H1 (cell line): ENCODE measurements around the gene SMARCA1. TPM values are rescaled to one million over a fixed set of nuclear protein-coding genes. Genes with fewer than 3 reads are reported as not detected.

Source experiments
- CTCF ChIA-PET: fragments of 300-600 bp; sonication (Branson Sonifier 250); formaldehyde crosslinking; loops from one replicate; lab custom pipeline; 2021; ENCODE audit not compliant: partially characterized antibody; lab: Charles Lee
- POLR2A ChIA-PET: fragments of 300-600 bp; sonication (Branson Sonifier 250); formaldehyde crosslinking; loops from one replicate; lab custom pipeline; 2021; ENCODE audit warnings: inconsistent platforms; ENCODE audit not compliant: partially characterized antibody; lab: Charles Lee
- DNase-seq, 2 experiments: peaks; one replicate each; pipeline versions ENCODE4 v3.0.0 to v3.0.0-alpha.2; 2010 to 2022; ENCODE audit warnings: low spot score in 2 of 2, low read depth in 1 of 2, mixed read lengths in 1 of 2
- FAIRE-seq: peaks from 2 replicates; lab custom pipeline; 2011; peaks lifted over from hg19 to GRCh38; lab: Jason Lieb, UNC
- H2AFZ ChIP-seq: 2 replicates; pipeline ENCODE4 v1.8.1; 2012; ENCODE audit warnings: low read length, inconsistent platforms
- H2AK5ac ChIP-seq: 2 replicates; pipeline ENCODE4 v1.6.1; 2013; ENCODE audit warnings: low read depth, low read length
- H2BK120ac ChIP-seq: replicated peaks from 2 replicates; pipeline ENCODE3; 2013; ENCODE audit warnings: low read depth, low read length, inconsistent platforms
- H2BK12ac ChIP-seq: 2 replicates; pipeline ENCODE4 v1.6.1; 2013; ENCODE audit warnings: low read depth, low read length
- H2BK15ac ChIP-seq: 2 replicates; pipeline ENCODE4 v1.6.1; 2013; ENCODE audit warnings: low read length
- H2BK20ac ChIP-seq: 2 replicates; pipeline ENCODE4 v1.6.1; 2013; ENCODE audit warnings: low read length
- H2BK5ac ChIP-seq: 2 replicates; pipeline ENCODE4 v1.6.1; 2013; ENCODE audit warnings: low read depth, low read length
- H3K14ac ChIP-seq: 2 replicates; pipeline ENCODE4 v1.6.1; 2013; ENCODE audit warnings: inconsistent platforms; ENCODE audit not compliant: insufficient read length
- H3K18ac ChIP-seq: 2 replicates; pipeline ENCODE4 v1.6.1; 2013; ENCODE audit warnings: low read length; ENCODE audit errors: extremely low read depth
- H3K23ac ChIP-seq: 2 replicates; pipeline ENCODE4 v1.6.1; 2013; ENCODE audit warnings: inconsistent platforms; ENCODE audit not compliant: insufficient read length
- H3K23me2 ChIP-seq: 2 replicates; pipeline ENCODE4 v1.6.1; 2013; ENCODE audit warnings: low read depth, low read length
- H3K27ac ChIP-seq: 2 replicates; pipeline ENCODE4 v1.6.1; 2011; ENCODE audit warnings: low read depth, low read length, inconsistent platforms
- H3K27me3 ChIP-seq, 4 experiments: replicated peaks in 1 of 4; 1 replicate in 1 of 4; 2 replicates in 3 of 4; pipeline versions ENCODE4 v1.6.1 to v1.8.1; 2011 to 2013; ENCODE audit warnings: low read length in 3 of 4, mild to moderate bottlenecking in 3 of 4, inconsistent platforms in 2 of 4, mixed read lengths in 2 of 4, moderate library complexity in 1 of 4; ENCODE audit not compliant: control insufficient read depth in 3 of 4, insufficient read depth in 3 of 4; ENCODE audit errors: extremely low read depth in 1 of 4
- H3K36me3 ChIP-seq, 4 experiments: 2 replicates each; pipeline versions ENCODE4 v1.6.1 to v1.8.1; 2011 to 2013; ENCODE audit warnings: mild to moderate bottlenecking in 4 of 4, low read length in 3 of 4, moderate library complexity in 2 of 4, control low read depth in 1 of 4, inconsistent platforms in 1 of 4; ENCODE audit not compliant: insufficient read depth in 4 of 4, control insufficient read depth in 2 of 4
- H3K4ac ChIP-seq: replicated peaks from 2 replicates; pipeline ENCODE3; 2013; ENCODE audit warnings: low read length, low read depth, mixed read lengths, inconsistent platforms; ENCODE audit not compliant: insufficient read length
- H3K4me1 ChIP-seq, 4 experiments: replicated peaks in 1 of 4; 1 replicate in 1 of 4; 2 replicates in 3 of 4; pipeline versions ENCODE4 v1.6.1 to v1.8.1; 2011 to 2013; ENCODE audit warnings: low read length in 3 of 4, inconsistent platforms in 2 of 4, mixed read lengths in 1 of 4; ENCODE audit not compliant: insufficient read depth in 4 of 4, control insufficient read depth in 3 of 4
- H3K4me2 ChIP-seq, 2 experiments: 2 replicates each; pipeline versions ENCODE4 v1.6.1 to v1.8.1; 2011 to 2013; ENCODE audit warnings: low read depth in 2 of 2, low read length in 2 of 2, control low read depth in 1 of 2, inconsistent platforms in 1 of 2, mild to moderate bottlenecking in 1 of 2; ENCODE audit not compliant: insufficient read depth in 1 of 2
- H3K4me3 ChIP-seq, 4 experiments: fragments of 200-600, 300-600 bp in 1 of 4; sonication (generic), shearing (Covaris generic), sonication (Bioruptor Twin) in 1 of 4; 2 replicates each; pipeline versions ENCODE4 v1.5.1 to v1.8.1; 2011 to 2016; ENCODE audit warnings: low read length in 4 of 4, low read depth in 3 of 4, control low read depth in 2 of 4, inconsistent platforms in 2 of 4, mild to moderate bottlenecking in 2 of 4, mixed read lengths in 1 of 4, moderate library complexity in 1 of 4; ENCODE audit not compliant: insufficient read depth in 2 of 4; ENCODE audit errors: extremely low read depth in 1 of 4
- H3K56ac ChIP-seq: replicated peaks from 2 replicates; pipeline ENCODE3; 2013; ENCODE audit warnings: low read depth, mild to moderate bottlenecking, mixed read lengths, low read length, inconsistent platforms; ENCODE audit not compliant: insufficient read length
- H3K79me1 ChIP-seq: 2 replicates; pipeline ENCODE4 v1.6.1; 2013; ENCODE audit warnings: low read depth, low read length, control low read depth
- H3K79me2 ChIP-seq, 2 experiments: 2 replicates each; pipeline versions ENCODE4 v1.6.1 to v1.8.1; 2012 to 2013; ENCODE audit warnings: low read length in 2 of 2, mild to moderate bottlenecking in 2 of 2, inconsistent platforms in 1 of 2; ENCODE audit not compliant: insufficient read depth in 2 of 2, control insufficient read depth in 1 of 2
- H3K9ac ChIP-seq, 4 experiments: replicated peaks in 1 of 4; 1 replicate in 1 of 4; 2 replicates in 3 of 4; pipeline versions ENCODE4 v1.6.1 to v1.8.1; 2011 to 2013; ENCODE audit warnings: low read depth in 3 of 4, low read length in 3 of 4, control low read depth in 2 of 4, mild to moderate bottlenecking in 2 of 4, moderate library complexity in 2 of 4, inconsistent platforms in 1 of 4; ENCODE audit errors: extremely low read depth in 1 of 4
- H3K9me3 ChIP-seq, 2 experiments: 2 replicates each; pipeline versions ENCODE4 v1.6.1 to v1.8.1; 2012 to 2013; ENCODE audit warnings: mild to moderate bottlenecking in 2 of 2, moderate library complexity in 2 of 2, control low read depth in 1 of 2, inconsistent platforms in 1 of 2, low read depth in 1 of 2, low read length in 1 of 2, mixed read lengths in 1 of 2; ENCODE audit not compliant: insufficient read depth in 2 of 2
- H4K20me1 ChIP-seq, 2 experiments: replicated peaks in 1 of 2; 2 replicates each; pipeline versions ENCODE3 to v1.8.1; 2011 to 2013; ENCODE audit warnings: inconsistent platforms in 2 of 2, low read length in 2 of 2, mild to moderate bottlenecking in 1 of 2; ENCODE audit not compliant: insufficient read depth in 2 of 2, control insufficient read depth in 1 of 2
- H4K5ac ChIP-seq: 2 replicates; pipeline ENCODE4 v1.6.1; 2013; ENCODE audit warnings: low read length, low read depth, mixed read lengths, inconsistent platforms; ENCODE audit not compliant: insufficient read length
- H4K8ac ChIP-seq: 2 replicates; pipeline ENCODE4 v1.8.0; 2013; ENCODE audit warnings: mild to moderate bottlenecking, moderate library complexity, low read length, inconsistent platforms; ENCODE audit not compliant: insufficient read depth; ENCODE audit errors: extremely low read depth
- H4K91ac ChIP-seq: replicated peaks from 2 replicates; pipeline ENCODE3; 2013; ENCODE audit warnings: low read length, mixed read lengths, inconsistent platforms; ENCODE audit not compliant: insufficient read length
- ATF2 ChIP-seq: IDR thresholded peaks from 2 replicates; pipeline ENCODE4 v1.6.1; 2012; ENCODE audit warnings: low read length, inconsistent platforms
- BRCA1 ChIP-seq: IDR thresholded peaks from 2 replicates; pipeline ENCODE4 v1.6.1; 2012; ENCODE audit warnings: low read depth, low read length, improper control_type of control experiment
- CBX5 ChIP-seq: fragments of 300-800, 300-1000 bp; sonication (generic); IDR thresholded peaks from 2 replicates; pipeline ENCODE4 v1.7.1; 2016; ENCODE audit warnings: antibody characterized with exemption, low read length, low read depth
- CHD1 ChIP-seq: IDR thresholded peaks from 2 replicates; pipeline ENCODE4 v1.6.1; 2012; ENCODE audit warnings: low read depth, low read length, improper control_type of control experiment
- NANOG ChIP-seq: IDR thresholded peaks from 2 replicates; pipeline ENCODE4 v1.6.1; 2011; ENCODE audit warnings: low read length, low read depth, mild to moderate bottlenecking, inconsistent platforms; ENCODE audit not compliant: insufficient read depth, poor library complexity, severe bottlenecking
- RXRA ChIP-seq: IDR thresholded peaks from 2 replicates; pipeline ENCODE4 v1.6.1; 2011; ENCODE audit warnings: low read depth, mild to moderate bottlenecking, low read length, moderate library complexity; ENCODE audit not compliant: insufficient read depth
- SIX5 ChIP-seq: IDR thresholded peaks from 2 replicates; pipeline ENCODE4 v1.6.1; 2011; ENCODE audit warnings: mild to moderate bottlenecking, low read depth, low read length
- TAF7 ChIP-seq: optimal IDR thresholded peaks from 2 replicates; pipeline ENCODE3; 2011; ENCODE audit warnings: low read depth, mild to moderate bottlenecking, inconsistent platforms, low read length, moderate library complexity, borderline replicate concordance
- TBP ChIP-seq: IDR thresholded peaks from 2 replicates; pipeline ENCODE4 v1.6.1; 2011; ENCODE audit warnings: low read depth, low read length, improper control_type of control experiment
- TEAD4 ChIP-seq: IDR thresholded peaks from 2 replicates; pipeline ENCODE4 v1.6.1; 2012; ENCODE audit warnings: low read depth, low read length, inconsistent platforms, mixed read lengths
- WGBS, 2 experiments: shearing (Covaris generic) in 1 of 2; methylation state at CpG; one replicate each; pipeline versions ENCODE4 v1.1.6 to v1.1.7; 2013 to 2015; ENCODE audit warnings: low lambda C conversion rate in 2 of 2, mixed read lengths in 2 of 2, inconsistent platforms in 1 of 2, low coverage in 1 of 2, missing lambda C conversion rate in 1 of 2; ENCODE audit not compliant: insufficient replicate concordance in 2 of 2, insufficient coverage in 1 of 2, insufficient read length in 1 of 2; ENCODE audit errors: extremely low coverage in 1 of 2, missing lambda C conversion rate in 1 of 2; 5-methylcytosine and 5-hydroxymethylcytosine counted together
- polyA plus RNA-seq, 7 experiments: library from polyadenylated mRNA; depleted of rRNA in 3 of 7; stranded (reverse) in 5 of 7; unstranded in 2 of 7; fragments of >200 nt in 5 of 7; fragments of 200-250 nt in 2 of 7; gene quantifications; 1 replicate in 5 of 7; 2 replicates in 1 of 7; 4 replicates in 1 of 7; pipeline versions ENCODE4 v1.2.1 to v1.2.3, GENCODE V29; 2011 to 2013; ENCODE audit warnings: missing spikeins in 2 of 7, mixed read lengths in 2 of 7
- total RNA-seq: library from RNA; stranded (reverse); fragmentation: NEBNext Ultra II Directional; extraction: Animal tissue kit (Norgen Biotek cat#: 25700); gene quantifications from 2 replicates; pipeline ENCODE4 v1.2.1, GENCODE V29; 2021

Gene SMARCA1
- total and polyA plus RNA-seq, 2 of the 8 experiments (the other 6 are each of a cell fraction or from before 2014, with no cell fraction given) = 13.1 to 54.4 TPM

GRCh38 chrX:129520151-129520550 is 3.1 kb downstream of the SMARCA1 start:
- no peaks in the 10 kb centered on the region for H3K9me3 ChIP-seq
- no peak overlapping the region for H2BK15ac ChIP-seq
- no peak for DNase-seq
- H4K20me1 ChIP-seq = no peaks in the 10 kb centered on the region
- no peak overlapping the region for H3K14ac ChIP-seq
- H3K4me2 ChIP-seq = no peak overlapping the region; a peak in 1 of 4 replicates
- H3K9ac ChIP-seq = no peak overlapping the region
- no peak overlapping the region for H4K91ac ChIP-seq
- H2AFZ ChIP-seq = no peak overlapping the region
- H3K79me1 ChIP-seq = no peaks in the 10 kb centered on the region
- H3K79me2 ChIP-seq = peaks cover 3 to 55% of the 10 kb centered on the region in 2 experiments; a peak in 3 of 4 replicates
- no peak for FAIRE-seq
- H4K8ac ChIP-seq = no peak overlapping the region
- H3K23ac ChIP-seq = no peak overlapping the region
- no peak overlapping the region for H3K4me3 ChIP-seq
- no peak overlapping the region for H3K27ac ChIP-seq
- no peak overlapping the region for H4K5ac ChIP-seq
- no peaks in the 10 kb centered on the region; a peak in 1 of 7 replicates for H3K4me1 ChIP-seq
- H2BK120ac ChIP-seq = no peak overlapping the region
- ChIA-PET POLR2A (no interaction called here), CTCF (no interaction called here)
- H2BK5ac ChIP-seq = no peak overlapping the region
- no peak overlapping the region for H3K4ac ChIP-seq
- peaks cover 0 to 12% (median 1%) of the 10 kb centered on the region in 4 experiments; a peak in 2 of 8 replicates for H3K36me3 ChIP-seq
- no peak overlapping the region for H2BK12ac ChIP-seq
- H2AK5ac ChIP-seq = no peak overlapping the region
- no peak overlapping the region for H3K18ac ChIP-seq
- H2BK20ac ChIP-seq = no peak overlapping the region
- H3K56ac ChIP-seq = no peak overlapping the region
- 80% methylated on average over 3 of the region's 3 CpGs; no CpG with 5 or more reads in 1 of the 2 experiments for WGBS, 2 experiments
- H3K27me3 ChIP-seq = no peaks in the 10 kb centered on the region
- H3K23me2 ChIP-seq = no peaks in the 10 kb centered on the region
- TF ChIP-seq TAF7 (no peak), TBP (no peak), CHD1 (no peak), NANOG (no peak), ATF2 (no peak), BRCA1 (no peak), TEAD4 (no peak), SIX5 (no peak), CBX5 (no peak), RXRA (no peak)
